GM12865 (cell line): ENCODE data around the gene E2F1.

Source experiments
- DNase-seq: peaks from one replicate; pipeline ENCODE4 v3.0.0; 2010; ENCODE audit warnings: low read depth
- H3K4me3 ChIP-seq: 2 replicates; pipeline ENCODE4 v1.5.1; 2011; ENCODE audit warnings: mild to moderate bottlenecking, low read depth, low read length, control low read depth
- TF ChIP-seq, protein P1 (sequence below): IDR thresholded peaks from 2 replicates; pipeline ENCODE4 v1.5.1; 2011; ENCODE audit warnings: low read length, control low read depth, low read depth, inconsistent platforms; ENCODE audit not compliant: insufficient read depth; ENCODE audit errors: missing control alignments

The E2F1 gene

DNA sequence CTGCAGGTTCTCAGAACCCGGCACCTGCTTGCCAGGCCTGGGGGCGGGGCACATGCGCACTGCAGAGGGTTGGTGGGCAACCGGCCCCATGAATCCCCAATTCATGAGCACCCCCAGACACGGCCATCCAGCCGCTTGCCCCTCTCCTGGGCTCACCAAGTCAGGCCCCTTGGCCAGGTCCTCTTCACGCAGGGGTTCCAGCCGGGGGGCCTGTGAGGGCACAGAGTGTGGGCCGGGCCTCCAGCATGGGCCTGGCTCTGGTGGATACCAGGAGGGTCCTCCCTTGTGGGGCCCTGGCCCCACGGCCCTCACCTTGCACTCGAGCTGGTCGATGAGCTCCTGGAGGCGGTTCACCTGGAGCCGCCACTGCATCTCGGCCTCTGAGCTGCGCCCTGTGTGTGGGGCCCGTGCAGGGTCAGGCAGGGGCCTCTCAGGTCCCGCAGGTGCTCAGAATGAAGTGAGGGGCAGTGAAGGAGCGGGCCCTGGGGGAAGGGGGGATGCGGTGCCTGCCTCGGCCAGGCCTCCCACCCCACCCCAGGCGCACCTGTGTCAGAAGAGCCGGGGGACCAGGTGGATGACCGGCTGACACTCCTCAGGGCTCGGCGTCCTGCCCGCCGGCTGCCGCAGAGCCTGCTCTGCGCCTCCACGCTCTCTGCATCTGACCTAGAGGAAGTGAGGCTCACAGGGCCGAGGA, 26.7 kb downstream of the E2F1 start:
- DNase-seq, result no peak
- H3K4me3 ChIP-seq, result no peak overlapping the region
- TF ChIP-seq, protein P1, sequence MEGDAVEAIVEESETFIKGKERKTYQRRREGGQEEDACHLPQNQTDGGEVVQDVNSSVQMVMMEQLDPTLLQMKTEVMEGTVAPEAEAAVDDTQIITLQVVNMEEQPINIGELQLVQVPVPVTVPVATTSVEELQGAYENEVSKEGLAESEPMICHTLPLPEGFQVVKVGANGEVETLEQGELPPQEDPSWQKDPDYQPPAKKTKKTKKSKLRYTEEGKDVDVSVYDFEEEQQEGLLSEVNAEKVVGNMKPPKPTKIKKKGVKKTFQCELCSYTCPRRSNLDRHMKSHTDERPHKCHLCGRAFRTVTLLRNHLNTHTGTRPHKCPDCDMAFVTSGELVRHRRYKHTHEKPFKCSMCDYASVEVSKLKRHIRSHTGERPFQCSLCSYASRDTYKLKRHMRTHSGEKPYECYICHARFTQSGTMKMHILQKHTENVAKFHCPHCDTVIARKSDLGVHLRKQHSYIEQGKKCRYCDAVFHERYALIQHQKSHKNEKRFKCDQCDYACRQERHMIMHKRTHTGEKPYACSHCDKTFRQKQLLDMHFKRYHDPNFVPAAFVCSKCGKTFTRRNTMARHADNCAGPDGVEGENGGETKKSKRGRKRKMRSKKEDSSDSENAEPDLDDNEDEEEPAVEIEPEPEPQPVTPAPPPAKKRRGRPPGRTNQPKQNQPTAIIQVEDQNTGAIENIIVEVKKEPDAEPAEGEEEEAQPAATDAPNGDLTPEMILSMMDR, result no peak

DNA sequence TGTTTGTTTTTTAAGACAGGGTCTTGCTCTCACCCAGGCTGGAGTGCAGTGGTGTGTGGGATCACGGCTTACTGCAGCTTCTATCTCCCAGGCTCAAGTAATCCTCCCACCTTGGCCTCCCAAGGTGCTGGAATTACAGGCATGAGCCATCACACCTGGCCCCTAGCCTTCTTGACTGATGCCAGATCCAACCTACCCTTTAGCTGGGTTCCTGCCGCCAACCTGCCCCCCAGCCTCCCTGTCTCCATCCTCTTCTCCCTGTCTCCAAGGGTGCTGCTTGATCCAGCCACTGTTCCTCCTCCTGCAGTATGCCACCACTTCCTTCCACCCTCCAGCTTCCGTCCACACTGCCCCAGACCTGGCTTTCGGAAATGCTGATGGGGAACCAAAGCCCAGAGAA, 27.3 kb downstream of the E2F1 start:
- no peak for DNase-seq
- TF ChIP-seq, protein P1, result no peak
- no peak overlapping the region for H3K4me3 ChIP-seq

DNA sequence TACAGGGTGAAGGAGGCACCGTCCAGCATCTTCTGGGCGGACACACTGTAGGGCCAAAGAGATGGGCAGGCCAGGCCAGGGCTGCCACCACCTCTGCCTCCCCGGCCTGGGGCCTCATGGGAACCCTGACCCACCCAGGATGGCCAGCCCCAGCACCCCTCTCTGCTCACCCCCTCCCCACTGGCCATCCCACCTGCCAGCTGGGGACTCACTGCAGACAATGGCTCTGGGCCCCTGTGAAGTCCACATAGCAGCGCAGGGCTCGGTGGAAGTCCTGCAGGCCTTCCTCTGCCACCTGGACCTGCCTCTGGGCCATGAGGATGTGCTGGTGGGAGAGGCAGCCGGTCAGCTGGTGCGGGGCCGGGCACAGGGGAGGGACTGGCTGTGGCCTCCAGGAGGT, 27.7 kb downstream of the E2F1 start:
- H3K4me3 ChIP-seq, result no peak overlapping the region
- DNase-seq, result no peak
- TF ChIP-seq, protein P1, result no peak

DNA sequence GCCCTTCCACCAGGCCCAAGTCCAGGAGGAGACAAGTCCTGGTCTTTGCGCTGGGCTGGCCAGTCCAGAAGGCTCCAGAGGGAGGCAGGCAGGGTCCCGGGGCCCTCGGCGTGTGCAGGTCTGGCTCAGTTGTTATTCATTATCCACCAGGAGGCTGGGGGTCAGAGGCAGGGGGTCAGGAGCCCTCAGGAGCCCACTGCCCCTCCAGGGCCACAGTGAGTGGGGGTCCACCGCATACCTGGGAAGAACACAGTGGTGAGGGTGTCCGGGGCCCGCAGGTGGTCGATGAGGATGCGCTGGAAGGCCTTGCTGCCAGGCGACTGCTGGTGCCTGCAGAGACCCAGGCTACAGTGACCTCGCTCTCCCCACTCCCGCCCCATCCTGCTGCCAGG, 28.5 kb downstream of the E2F1 start:
- no peak overlapping the region for H3K4me3 ChIP-seq
- TF ChIP-seq, protein P1, result no peak
- no peak for DNase-seq

DNA sequence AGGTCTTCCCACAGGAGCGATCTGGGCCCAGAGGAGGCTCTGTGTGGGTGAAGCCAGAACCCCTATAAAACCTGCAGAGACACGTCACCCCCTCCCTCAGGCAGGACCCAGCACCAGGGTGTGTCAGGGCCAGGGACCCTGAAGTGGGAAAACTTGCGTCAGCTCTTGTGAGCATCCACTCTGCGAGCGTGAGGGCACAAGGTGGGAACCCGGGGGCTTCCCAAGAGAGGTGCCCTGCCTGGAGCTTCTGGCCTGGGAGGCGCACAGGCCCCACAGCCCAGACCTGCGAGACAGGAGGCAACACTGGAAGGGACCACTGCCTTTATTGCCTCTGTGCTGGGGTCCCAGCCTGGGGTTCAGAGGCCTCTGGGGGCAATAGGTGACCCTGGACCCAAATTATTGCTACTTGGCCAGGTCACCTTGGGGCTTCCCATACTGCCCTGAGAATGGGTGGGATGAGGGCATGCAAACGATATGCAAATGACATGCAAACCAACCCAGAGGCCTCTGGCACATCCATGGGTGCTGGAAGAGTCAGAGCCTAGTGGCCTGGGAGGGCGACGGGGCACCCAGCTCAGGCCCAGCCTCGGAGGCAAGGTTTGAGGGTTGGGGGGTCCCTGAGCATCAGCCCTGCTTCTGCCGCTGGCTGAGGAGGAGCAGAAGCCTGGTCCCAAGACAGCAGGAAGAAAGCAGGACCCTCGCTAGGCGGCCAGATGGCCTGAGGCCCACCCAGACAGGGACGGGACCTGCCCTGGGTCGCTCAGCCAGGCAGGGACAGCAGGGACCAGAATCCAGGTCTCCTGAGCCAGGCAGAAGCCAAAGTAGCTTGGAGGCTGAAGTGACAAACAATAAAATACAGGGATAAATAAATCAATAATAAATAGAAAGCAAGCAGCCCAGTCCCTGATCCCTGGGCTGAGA, 29.1 kb downstream of the E2F1 start:
- no peak overlapping the region for H3K4me3 ChIP-seq
- TF ChIP-seq, protein P1, result no peak
- no peak for DNase-seq

DNA sequence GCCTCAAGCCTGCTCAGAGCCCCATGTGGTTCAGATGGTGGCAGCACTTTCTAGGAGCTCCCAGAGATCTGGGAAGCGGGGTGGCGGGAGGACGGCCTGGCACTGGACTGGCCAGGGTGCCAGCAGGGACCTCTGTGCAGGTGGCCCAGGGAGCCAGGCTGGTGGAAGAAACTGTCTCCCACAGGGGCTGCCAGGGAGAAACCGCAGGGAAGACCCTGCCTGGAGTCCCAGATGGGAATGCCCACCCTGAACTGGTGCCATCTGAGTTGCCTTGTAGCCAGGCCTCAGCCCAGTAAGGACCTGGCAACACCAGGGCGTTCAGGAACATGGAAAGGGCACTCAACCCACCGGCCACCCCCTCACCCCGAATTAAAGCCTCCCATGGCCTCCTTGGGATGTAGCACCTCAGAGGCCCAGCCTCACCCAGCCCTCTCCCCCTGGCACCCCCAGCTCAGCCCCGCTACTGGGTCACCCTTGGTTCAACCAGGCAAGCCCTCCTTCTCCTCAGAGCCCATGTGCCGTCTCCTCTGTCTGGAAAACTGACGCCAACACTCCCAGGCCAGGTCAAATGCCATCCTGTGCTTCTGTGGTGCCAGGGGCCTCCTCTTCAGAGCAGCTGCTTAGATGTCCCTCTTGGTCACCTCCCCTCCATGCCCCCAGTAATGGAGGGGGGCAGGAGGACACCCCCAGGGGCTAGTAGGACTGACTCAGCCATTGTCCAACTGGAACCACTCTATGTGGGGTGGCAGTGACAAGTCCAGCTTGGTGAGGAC, 30.0 kb downstream of the E2F1 start:
- DNase-seq, result no peak
- no peak overlapping the region for H3K4me3 ChIP-seq
- TF ChIP-seq, protein P1, result no peak
